AG09319 (cell line): Measurements from ENCODE around the gene TWIST2.
A peak's percentile ranks its signal among the peaks of the same experiment; 100 is the strongest.

Experiments
- DNase-seq: peaks from one replicate; pipeline ENCODE4 v3.0.0-alpha.2; 2010; ENCODE audit warnings: low read depth; ENCODE audit errors: extremely low read depth
- CTCF ChIP-seq: IDR thresholded peaks from 2 replicates; pipeline ENCODE4 v1.5.1; 2011; ENCODE audit warnings: low read depth, mild to moderate bottlenecking, inconsistent platforms, low read length, moderate library complexity

TWIST2 gene

GRCh38 chr2:238892796-238893195 lies 44.9 kb downstream of the TWIST2 start:
- TF ChIP-seq CTCF = no peak
- no peak for DNase-seq

GRCh38 chr2:238893349-238894000 lies 45.6 kb downstream of the TWIST2 start:
- no peak for DNase-seq
- no peak for TF ChIP-seq CTCF

- no peak for TF ChIP-seq CTCF
- no peak for DNase-seq
Measured at GRCh38 chr2:238894226-238894949, 46.5 kb downstream of the TWIST2 start.

- no peak for DNase-seq
- TF ChIP-seq CTCF = no peak
Measured at GRCh38 chr2:238894950-238895298, 47.0 kb downstream of the TWIST2 start.

- TF ChIP-seq CTCF = no peak
- DNase-seq = no peak
Measured at GRCh38 chr2:238895361-238895882, 47.5 kb downstream of the TWIST2 start.

- no peak for TF ChIP-seq CTCF
- DNase-seq = peak; percentile 86
Measured at GRCh38 chr2:238895891-238896600, 48.2 kb downstream of the TWIST2 start.

GRCh38 chr2:238896641-238897040 lies 48.8 kb downstream of the TWIST2 start:
- DNase-seq = no peak

More at GRCh38 chr2:238896641-238897040, 48.8 kb downstream of the TWIST2 start:
- TF ChIP-seq CTCF = no peak
